Epithelial cell of esophagus (primary cell): ENCODE results near the gene ALOX5.

Experiments used
- DNase-seq: peaks from one replicate; pipeline ENCODE4 v3.0.0; 2010; ENCODE audit warnings: low read depth
- H3K4me3 ChIP-seq: 2 replicates; pipeline ENCODE4 v1.5.1; 2011; ENCODE audit warnings: mild to moderate bottlenecking, low read length, control low read depth
- CTCF ChIP-seq: IDR thresholded peaks from 2 replicates; pipeline ENCODE4 v1.5.1; 2011; ENCODE audit warnings: low read depth, mild to moderate bottlenecking, low read length, control low read depth, inconsistent platforms; ENCODE audit not compliant: insufficient read depth; ENCODE audit errors: missing control alignments

Gene ALOX5

GRCh38 chr10:45418849-45419675 is 45.0 kb downstream of the ALOX5 start:
- peak overlapping the region; percentile 14 for H3K4me3 ChIP-seq
- peak; percentile 15 for DNase-seq

GRCh38 chr10:45419676-45420025 is 45.6 kb downstream of the ALOX5 start:
- TF ChIP-seq CTCF, result no peak
- H3K4me3 ChIP-seq, result no peak overlapping the region
- DNase-seq, result no peak

More at GRCh38 chr10:45418849-45419675, 45.0 kb downstream of the ALOX5 start:
- no peak for TF ChIP-seq CTCF

GRCh38 chr10:45420453-45421192 is 46.6 kb downstream of the ALOX5 start:
- H3K4me3 ChIP-seq, result no peak overlapping the region
- no peak for TF ChIP-seq CTCF
- DNase-seq, result peak; percentile 52

DNA sequence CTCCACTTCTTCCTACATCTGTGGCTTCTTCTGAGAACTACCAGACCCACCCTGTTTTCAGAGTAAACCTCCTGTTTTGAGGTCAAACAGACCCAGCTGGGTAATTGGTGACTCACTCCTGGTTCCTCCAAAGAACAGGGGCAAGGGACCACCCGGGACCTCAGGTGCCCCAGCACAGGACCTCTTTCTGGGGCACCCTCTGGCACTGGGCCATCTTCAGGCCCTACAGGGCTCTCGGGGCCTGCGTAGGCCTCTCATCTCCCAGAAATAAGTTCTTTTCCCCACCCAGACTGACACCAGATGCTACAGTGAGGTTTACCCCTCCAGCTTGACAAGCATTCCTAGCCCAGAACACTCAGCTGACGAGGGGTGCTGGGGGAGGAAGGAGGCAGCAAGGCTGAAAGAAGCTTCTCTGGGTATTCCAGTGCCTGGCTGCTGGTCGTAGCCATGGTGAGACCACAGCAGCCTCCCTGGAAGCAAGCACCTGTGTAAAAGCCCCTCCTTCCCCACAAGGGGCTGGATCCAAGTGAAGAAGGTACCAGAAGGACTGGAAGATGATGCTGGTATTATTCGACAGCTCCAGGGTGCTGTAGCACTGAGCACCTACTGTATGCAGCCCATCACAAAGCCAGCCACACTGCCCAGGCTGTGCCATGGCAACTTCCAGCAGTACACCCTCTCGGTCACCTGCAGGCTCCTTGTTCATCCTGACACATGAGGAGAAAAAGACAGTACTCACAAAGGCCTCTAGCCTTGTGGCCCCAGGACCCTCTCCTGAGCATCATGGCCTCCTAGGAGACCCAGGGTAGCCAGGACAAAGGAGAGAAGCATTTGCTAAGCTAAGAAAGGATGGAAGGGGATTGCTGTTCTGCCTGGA is 47.4 kb downstream of the ALOX5 start:
- TF ChIP-seq CTCF, result no peak
- H3K4me3 ChIP-seq, result no peak overlapping the region
- no peak for DNase-seq

GRCh38 chr10:45422207-45422865 is 48.3 kb downstream of the ALOX5 start:
- H3K4me3 ChIP-seq, result no peak overlapping the region
- no peak for TF ChIP-seq CTCF
- DNase-seq, result no peak

- no peak overlapping the region for H3K4me3 ChIP-seq
- TF ChIP-seq CTCF, result no peak
- no peak for DNase-seq
Observed at GRCh38 chr10:45422866-45423659, 49.0 kb downstream of the ALOX5 start.
